GM19025 (cell line): ENCODE measurements around the gene PPIF.
A peak's percentile ranks its signal among the peaks of the same experiment; 100 is the strongest.

Experiments
- ATAC-seq: cut with Tn5 transposase; IDR thresholded peaks from one replicate; pipeline ENCODE4 v1.9.1; 2021; ENCODE audit warnings: mild to moderate bottlenecking, low read depth, moderate library complexity; ENCODE audit not compliant: unreplicated experiment

The PPIF gene

GRCh38 chr10:79346388-79347225, 662 bp upstream of the PPIF start:
- ATAC-seq: no peak

DNA sequence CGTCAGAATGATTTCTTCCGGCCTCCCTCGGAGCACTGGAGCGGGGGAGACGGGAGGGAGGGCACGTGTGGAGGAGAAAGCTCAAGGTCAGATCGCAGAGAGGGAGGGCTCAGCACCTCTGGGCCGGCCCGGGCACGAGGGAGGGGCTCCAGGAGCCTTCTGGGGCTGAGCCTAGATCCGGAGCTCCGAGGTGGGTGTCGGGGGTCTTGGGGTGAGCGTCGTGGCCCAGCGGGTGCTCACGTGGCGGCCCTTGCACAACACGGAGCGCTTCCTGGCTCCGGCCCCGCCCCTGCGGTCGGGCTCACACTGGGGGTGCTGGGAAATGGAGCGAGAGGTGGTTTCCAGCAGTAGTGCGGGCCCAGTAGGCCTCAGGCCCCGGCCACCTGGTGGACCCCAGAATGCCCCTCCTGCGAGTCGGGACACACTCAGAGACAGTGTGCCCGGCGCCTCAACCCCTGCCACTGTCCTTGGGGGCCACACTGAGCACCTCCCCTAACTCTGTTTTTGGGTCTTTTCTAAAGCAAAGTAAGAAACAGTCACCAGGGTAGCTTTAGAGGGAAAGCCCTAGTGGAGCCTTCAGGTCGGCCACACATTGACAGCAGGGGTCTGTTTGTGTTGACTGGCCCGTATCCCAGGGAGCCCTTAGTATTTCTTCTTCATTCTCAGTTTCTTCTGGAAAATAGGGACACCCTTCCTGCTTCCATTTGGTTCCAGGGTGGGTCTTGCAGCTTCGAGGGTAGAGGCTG, 798 bp downstream of the PPIF start:
- peak; percentile 68 for ATAC-seq

DNA sequence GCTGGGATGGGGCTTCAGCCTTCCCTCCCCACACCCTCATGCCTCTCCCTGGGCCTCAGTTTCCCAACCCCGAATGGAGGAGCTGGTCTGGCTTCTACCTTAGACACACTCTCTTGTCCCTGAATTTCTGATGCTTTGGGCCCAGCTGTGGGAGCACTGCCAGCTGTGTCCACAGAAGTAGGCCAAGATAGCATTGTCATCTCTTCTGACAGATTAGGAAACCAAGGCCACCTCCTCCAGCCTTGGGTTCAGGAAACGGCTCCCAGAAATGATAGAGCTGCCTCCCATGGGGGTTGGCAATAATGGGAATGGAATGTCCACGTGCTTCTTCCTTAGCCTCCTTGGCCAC, 1.3 kb downstream of the PPIF start:
- ATAC-seq: no peak

DNA sequence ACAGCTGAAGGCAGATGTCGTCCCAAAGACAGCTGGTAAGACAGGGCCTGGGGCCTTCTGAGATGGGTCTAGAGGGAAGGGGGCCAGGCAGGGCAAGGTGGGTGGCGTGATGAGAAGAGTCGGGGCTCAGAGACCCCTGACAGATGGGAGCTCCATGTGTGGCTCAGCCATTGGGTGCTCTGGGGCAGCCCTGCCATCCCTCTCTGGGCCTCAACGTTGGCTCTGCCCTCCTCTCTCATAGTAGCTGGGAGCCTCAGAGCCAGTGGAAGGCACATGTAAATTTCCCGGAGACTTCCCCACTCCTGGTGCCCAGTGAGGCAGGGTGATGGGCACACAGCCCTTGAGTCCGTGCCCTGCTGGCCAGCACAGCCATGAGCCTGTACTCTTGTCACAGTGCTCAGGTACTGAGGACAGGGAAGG, 1.8 kb downstream of the PPIF start:
- ATAC-seq: no peak

GRCh38 chr10:79349766-79350406, 2.6 kb downstream of the PPIF start:
- ATAC-seq: no peak

GRCh38 chr10:79350407-79351154, 3.3 kb downstream of the PPIF start:
- ATAC-seq: no peak

- no peak for ATAC-seq
These were observed 4.1 kb downstream of the PPIF start for GRCh38 chr10:79351332-79351731.

- ATAC-seq: no peak
These were observed 5.0 kb downstream of the PPIF start for GRCh38 chr10:79352035-79352877.

DNA sequence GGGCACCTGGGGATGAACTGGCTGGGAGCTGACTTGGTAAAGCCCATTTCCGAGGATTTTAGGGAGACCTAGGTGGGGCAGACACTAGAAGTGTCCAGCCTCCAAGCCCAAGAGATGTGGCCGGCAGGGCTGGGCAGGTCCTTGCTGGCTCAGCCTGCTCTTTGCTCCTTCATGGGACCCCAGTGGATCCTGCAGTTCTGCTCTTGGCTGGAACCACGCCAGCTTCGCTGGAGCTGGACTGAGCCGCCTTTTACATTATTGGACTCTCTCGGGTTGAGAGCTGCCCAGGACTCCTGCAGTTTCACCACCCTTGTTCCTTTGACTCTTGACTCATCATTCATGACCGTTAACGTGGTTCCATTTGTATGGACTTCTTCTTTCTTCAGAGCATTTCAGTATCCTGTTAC, 5.7 kb downstream of the PPIF start:
- no peak for ATAC-seq

GRCh38 chr10:79353726-79354125, 6.5 kb downstream of the PPIF start:
- no peak for ATAC-seq

DNA sequence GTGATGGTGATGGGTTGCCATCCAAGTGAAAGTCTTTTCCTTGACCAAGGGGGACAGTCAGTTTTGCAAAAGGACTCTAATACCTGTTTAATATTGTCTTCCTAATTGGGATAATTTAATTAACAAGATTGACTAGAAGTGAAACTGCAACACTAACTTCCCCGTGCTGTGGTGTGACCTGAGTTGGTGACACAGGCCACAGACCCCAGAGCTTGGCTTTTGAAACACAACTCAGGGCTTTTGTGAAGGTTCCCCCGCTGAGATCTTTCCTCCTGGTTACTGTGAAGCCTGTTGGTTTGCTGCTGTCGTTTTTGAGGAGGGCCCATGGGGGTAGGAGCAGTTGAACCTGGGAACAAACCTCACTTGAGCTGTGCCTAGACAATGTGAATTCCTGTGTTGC, 6.9 kb downstream of the PPIF start:
- no peak for ATAC-seq

GRCh38 chr10:79354615-79355014, 7.3 kb downstream of the PPIF start:
- no peak for ATAC-seq

GRCh38 chr10:79355420-79356017, 8.2 kb downstream of the PPIF start:
- ATAC-seq: no peak

DNA sequence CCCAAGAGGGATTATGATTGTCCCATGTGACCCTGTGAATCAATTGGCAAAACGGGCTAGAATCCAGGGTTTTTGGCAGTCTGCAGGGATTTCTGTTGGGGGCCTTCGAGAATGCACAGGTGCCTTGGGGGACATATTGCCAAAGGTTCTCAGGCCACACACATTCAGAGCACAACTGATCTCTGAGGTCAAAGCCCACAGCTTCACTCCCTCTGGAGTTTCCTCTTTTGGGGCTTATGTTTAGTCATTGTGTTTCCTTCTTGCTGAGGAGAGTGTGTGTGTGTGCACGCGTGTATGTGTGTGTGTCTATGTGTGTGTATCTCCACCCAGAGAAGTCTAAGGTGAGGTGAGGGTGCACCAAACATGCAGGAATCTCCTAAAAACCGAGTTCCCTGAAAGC, 8.8 kb downstream of the PPIF start:
- no peak for ATAC-seq

GRCh38 chr10:79357180-79357579, 9.9 kb downstream of the PPIF start:
- no peak for ATAC-seq

DNA sequence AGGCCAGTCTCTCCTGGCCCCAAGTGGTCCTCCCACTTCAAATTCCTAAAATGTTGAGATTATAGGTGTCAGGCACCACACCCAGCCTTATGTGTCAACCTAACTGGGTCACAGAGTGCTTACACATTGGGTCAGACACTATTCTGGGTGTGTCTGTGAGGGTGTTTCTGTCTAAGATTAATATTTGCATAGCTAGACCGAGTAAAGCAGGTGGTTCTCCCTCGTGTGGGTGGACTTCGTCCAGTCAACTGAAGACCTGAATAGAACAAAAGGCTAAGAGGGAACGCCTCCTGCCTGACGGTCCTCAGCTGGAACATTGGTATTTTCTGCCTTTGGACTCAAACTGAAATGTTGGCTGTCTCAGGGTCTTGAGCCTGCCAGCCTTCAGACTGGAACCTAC, 11.5 kb downstream of the PPIF start:
- ATAC-seq: no peak

- no peak for ATAC-seq
These were observed 12.7 kb downstream of the PPIF start for GRCh38 chr10:79359816-79360498.

GRCh38 chr10:79360499-79361342, 13.5 kb downstream of the PPIF start:
- ATAC-seq: no peak
